HepG2 (cell line): ENCODE measurements around the gene RAB30. TPM values are rescaled to one million over a fixed set of nuclear protein-coding genes. Genes with fewer than 3 reads are reported as not detected.
A peak's percentile ranks its signal among the peaks of the same experiment; 100 is the strongest.

ENCODE experiments used
- ADNP ChIP-seq: sonication (generic); formaldehyde crosslinking; IDR thresholded peaks from 2 replicates; pipeline ENCODE4 v1.4.0; 2020; ENCODE audit warnings: missing genetic modification reagents
- FLYWCH1 ChIP-seq: sonication (generic); formaldehyde crosslinking; IDR thresholded peaks from 2 replicates; pipeline ENCODE4 v1.8.1; 2023; ENCODE audit warnings: mild to moderate bottlenecking, missing genetic modification reagents
- HNRNPK ChIP-seq: fragments of 200-400 bp; formaldehyde crosslinking; IDR thresholded peaks from 2 replicates; pipeline ENCODE4 v1.6.1; 2018; ENCODE audit warnings: low read length, low read depth, moderate library complexity, mild to moderate bottlenecking; ENCODE audit not compliant: poor library complexity, severe bottlenecking
- MXI1 ChIP-seq: IDR thresholded peaks from 3 replicates; pipeline ENCODE4 v1.6.1; 2012; ENCODE audit warnings: low read depth, low read length, inconsistent platforms, borderline replicate concordance
- NFE2 ChIP-seq: sonication (generic); formaldehyde crosslinking; IDR thresholded peaks from 2 replicates; pipeline ENCODE4 v1.4.0; 2020; ENCODE audit warnings: missing genetic modification reagents
- PITX1 ChIP-seq: sonication (generic); formaldehyde crosslinking; IDR thresholded peaks from 2 replicates; pipeline ENCODE4 v1.5.1; 2020; ENCODE audit warnings: mild to moderate bottlenecking, missing genetic modification reagents
- RBFOX2 ChIP-seq: fragments of 200-400 bp; formaldehyde crosslinking; IDR thresholded peaks from 2 replicates; pipeline ENCODE4 v1.6.1; 2017; ENCODE audit warnings: low read depth, mild to moderate bottlenecking, low read length
- SP140L ChIP-seq: sonication (generic); formaldehyde crosslinking; IDR thresholded peaks from 2 replicates; pipeline ENCODE4 v1.4.0; 2020; ENCODE audit warnings: missing genetic modification reagents, borderline replicate concordance
- ZNF225 ChIP-seq: sonication (generic); formaldehyde crosslinking; IDR thresholded peaks from 2 replicates; pipeline ENCODE4 v1.4.0; 2020; ENCODE audit warnings: mild to moderate bottlenecking, missing genetic modification reagents
- ZNF3 ChIP-seq: IDR thresholded peaks from 2 replicates; pipeline ENCODE4 v1.7.0; 2017; ENCODE audit warnings: inconsistent platforms
- ZNF354B ChIP-seq: sonication (generic); formaldehyde crosslinking; IDR thresholded peaks from 2 replicates; pipeline ENCODE4 v1.8.0; 2022; ENCODE audit warnings: mild to moderate bottlenecking, missing genetic modification reagents
- ZNF660 ChIP-seq: sonication (generic); formaldehyde crosslinking; IDR thresholded peaks from 2 replicates; pipeline ENCODE4 v1.5.1; 2020; ENCODE audit warnings: mild to moderate bottlenecking, low read depth, missing genetic modification reagents, borderline replicate concordance
- ZNF790 ChIP-seq: sonication (generic); formaldehyde crosslinking; IDR thresholded peaks from 2 replicates; pipeline ENCODE4 v1.8.0; 2022; ENCODE audit warnings: missing genetic modification reagents, mild to moderate bottlenecking, borderline replicate concordance
- ZSCAN30 ChIP-seq: sonication (generic); formaldehyde crosslinking; IDR thresholded peaks from 2 replicates; pipeline ENCODE4 v1.5.0; 2020; ENCODE audit warnings: mild to moderate bottlenecking, missing genetic modification reagents
- polyA plus RNA-seq, 8 experiments: library from polyadenylated mRNA; depleted of rRNA in 3 of 8; stranded (reverse) in 7 of 8; unstranded in 1 of 8; fragments of >200 nt; fragmentation: Illumina TruSeq in 4 of 8; extraction: Trizol in 4 of 8; gene quantifications; 2 replicates each; pipeline versions ENCODE4 v1.2.1 to v1.2.3, GENCODE V29; 2011 to 2016; ENCODE audit warnings: low read depth in 4 of 8, missing spikeins in 1 of 8, mixed read lengths in 1 of 8; ENCODE audit not compliant: insufficient read depth in 1 of 8
- total RNA-seq, 5 experiments: library from RNA; depleted of rRNA; stranded (reverse); fragments of >200 nt; fragmentation: Illumina TruSeq; extraction: Trizol; gene quantifications; 2 replicates each; pipeline ENCODE4 v1.2.3, GENCODE V29; 2016; ENCODE audit warnings: low read depth in 1 of 5
- TF ChIP-seq, protein P1 (sequence below): sonication (generic); formaldehyde crosslinking; IDR thresholded peaks from 2 replicates; pipeline ENCODE4 v1.4.0; 2020; ENCODE audit warnings: missing genetic modification reagents
- TF ChIP-seq, protein P2 (sequence below): sonication (generic); formaldehyde crosslinking; conservative IDR thresholded peaks from 2 replicates; pipeline ENCODE4 v1.8.0; 2022; ENCODE audit warnings: low read depth, missing genetic modification reagents
- TF ChIP-seq, protein P3 (sequence below): IDR thresholded peaks from 2 replicates; pipeline ENCODE4 v1.6.1; 2016
- TF ChIP-seq, protein P4 (sequence below): sonication (generic); formaldehyde crosslinking; conservative IDR thresholded peaks from 2 replicates; pipeline ENCODE4 v1.4.0; 2020; ENCODE audit warnings: missing genetic modification reagents
- TF ChIP-seq, protein P5 (sequence below): sonication (generic); formaldehyde crosslinking; IDR thresholded peaks from 2 replicates; pipeline ENCODE4 v1.5.1; 2020; ENCODE audit warnings: missing genetic modification reagents, mild to moderate bottlenecking, borderline replicate concordance

Gene RAB30
- total and polyA plus RNA-seq, 2 of the 13 experiments (the other 11 are each of a cell fraction or from before 2014, with no cell fraction given): 3.7 to 5.0 TPM

DNA sequence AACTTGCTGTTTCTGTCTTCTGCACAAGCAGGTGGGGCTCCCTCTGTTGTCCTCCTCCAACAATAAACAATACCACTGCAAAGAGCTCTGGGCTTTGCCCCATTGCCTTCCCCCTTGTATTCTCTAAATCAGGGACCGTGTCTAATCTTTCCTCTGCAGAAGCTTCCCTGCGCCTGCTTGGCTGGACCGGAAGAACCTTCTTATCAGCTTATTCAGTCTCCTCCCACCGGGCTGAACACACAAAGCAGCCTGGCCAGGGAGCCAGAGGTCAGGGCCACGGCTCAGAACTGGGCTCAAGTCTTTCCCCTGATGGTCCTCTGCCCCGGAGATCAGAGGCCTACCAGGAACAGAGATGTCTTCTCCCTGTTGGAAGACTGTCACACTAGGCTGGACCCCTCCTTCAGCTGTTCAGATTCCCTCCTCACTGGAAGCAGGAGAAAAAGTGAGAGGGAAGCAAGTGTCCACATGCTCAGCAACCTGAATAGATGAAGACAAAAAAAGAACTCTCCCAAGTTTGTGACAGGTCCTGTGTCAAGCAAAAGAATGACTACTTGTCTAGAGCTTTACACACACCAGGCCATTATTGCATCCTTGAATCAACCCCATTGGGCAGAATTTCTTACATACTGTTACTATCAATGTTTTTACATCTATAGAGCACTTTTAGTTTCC is 63.7 kb downstream of the RAB30 start (continued):
- TF ChIP-seq, protein P1, sequence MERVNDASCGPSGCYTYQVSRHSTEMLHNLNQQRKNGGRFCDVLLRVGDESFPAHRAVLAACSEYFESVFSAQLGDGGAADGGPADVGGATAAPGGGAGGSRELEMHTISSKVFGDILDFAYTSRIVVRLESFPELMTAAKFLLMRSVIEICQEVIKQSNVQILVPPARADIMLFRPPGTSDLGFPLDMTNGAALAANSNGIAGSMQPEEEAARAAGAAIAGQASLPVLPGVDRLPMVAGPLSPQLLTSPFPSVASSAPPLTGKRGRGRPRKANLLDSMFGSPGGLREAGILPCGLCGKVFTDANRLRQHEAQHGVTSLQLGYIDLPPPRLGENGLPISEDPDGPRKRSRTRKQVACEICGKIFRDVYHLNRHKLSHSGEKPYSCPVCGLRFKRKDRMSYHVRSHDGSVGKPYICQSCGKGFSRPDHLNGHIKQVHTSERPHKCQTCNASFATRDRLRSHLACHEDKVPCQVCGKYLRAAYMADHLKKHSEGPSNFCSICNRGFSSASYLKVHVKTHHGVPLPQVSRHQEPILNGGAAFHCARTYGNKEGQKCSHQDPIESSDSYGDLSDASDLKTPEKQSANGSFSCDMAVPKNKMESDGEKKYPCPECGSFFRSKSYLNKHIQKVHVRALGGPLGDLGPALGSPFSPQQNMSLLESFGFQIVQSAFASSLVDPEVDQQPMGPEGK (CRISPR knock-in tag): peak; percentile 36; the same call in 1 of the 2 replicates
- TF ChIP-seq, protein P2, sequence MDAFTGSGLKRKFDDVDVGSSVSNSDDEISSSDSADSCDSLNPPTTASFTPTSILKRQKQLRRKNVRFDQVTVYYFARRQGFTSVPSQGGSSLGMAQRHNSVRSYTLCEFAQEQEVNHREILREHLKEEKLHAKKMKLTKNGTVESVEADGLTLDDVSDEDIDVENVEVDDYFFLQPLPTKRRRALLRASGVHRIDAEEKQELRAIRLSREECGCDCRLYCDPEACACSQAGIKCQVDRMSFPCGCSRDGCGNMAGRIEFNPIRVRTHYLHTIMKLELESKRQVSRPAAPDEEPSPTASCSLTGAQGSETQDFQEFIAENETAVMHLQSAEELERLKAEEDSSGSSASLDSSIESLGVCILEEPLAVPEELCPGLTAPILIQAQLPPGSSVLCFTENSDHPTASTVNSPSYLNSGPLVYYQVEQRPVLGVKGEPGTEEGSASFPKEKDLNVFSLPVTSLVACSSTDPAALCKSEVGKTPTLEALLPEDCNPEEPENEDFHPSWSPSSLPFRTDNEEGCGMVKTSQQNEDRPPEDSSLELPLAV (CRISPR knock-in tag): no peak
- TF ChIP-seq NFE2 (CRISPR knock-in tag) (no peak), HNRNPK (no peak), ZNF790 (CRISPR knock-in tag) (no peak), PITX1 (peak; percentile 73), SP140L (peak; percentile 82; the same call in 1 of the 2 replicates), ZNF3 (no peak), ADNP (no peak), ZNF660 (no peak), RBFOX2 (no peak), ZNF225 (CRISPR knock-in tag) (no peak), ZNF354B (CRISPR knock-in tag) (no peak), MXI1 (no peak), FLYWCH1 (no peak), ZSCAN30 (no peak)
- TF ChIP-seq, protein P3, sequence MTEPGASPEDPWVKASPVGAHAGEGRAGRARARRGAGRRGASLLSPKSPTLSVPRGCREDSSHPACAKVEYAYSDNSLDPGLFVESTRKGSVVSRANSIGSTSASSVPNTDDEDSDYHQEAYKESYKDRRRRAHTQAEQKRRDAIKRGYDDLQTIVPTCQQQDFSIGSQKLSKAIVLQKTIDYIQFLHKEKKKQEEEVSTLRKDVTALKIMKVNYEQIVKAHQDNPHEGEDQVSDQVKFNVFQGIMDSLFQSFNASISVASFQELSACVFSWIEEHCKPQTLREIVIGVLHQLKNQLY (CRISPR knock-in tag): peak; percentile 56; the same call in 1 of the 2 replicates
- TF ChIP-seq, protein P4, sequence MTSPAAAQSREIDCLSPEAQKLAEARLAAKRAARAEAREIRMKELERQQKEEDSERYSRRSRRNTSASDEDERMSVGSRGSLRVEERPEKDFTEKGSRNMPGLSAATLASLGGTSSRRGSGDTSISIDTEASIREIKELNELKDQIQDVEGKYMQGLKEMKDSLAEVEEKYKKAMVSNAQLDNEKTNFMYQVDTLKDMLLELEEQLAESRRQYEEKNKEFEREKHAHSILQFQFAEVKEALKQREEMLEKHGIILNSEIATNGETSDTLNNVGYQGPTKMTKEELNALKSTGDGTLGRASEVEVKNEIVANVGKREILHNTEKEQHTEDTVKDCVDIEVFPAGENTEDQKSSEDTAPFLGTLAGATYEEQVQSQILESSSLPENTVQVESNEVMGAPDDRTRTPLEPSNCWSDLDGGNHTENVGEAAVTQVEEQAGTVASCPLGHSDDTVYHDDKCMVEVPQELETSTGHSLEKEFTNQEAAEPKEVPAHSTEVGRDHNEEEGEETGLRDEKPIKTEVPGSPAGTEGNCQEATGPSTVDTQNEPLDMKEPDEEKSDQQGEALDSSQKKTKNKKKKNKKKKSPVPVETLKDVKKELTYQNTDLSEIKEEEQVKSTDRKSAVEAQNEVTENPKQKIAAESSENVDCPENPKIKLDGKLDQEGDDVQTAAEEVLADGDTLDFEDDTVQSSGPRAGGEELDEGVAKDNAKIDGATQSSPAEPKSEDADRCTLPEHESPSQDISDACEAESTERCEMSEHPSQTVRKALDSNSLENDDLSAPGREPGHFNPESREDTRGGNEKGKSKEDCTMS (CRISPR knock-in tag): no peak
- TF ChIP-seq, protein P5, sequence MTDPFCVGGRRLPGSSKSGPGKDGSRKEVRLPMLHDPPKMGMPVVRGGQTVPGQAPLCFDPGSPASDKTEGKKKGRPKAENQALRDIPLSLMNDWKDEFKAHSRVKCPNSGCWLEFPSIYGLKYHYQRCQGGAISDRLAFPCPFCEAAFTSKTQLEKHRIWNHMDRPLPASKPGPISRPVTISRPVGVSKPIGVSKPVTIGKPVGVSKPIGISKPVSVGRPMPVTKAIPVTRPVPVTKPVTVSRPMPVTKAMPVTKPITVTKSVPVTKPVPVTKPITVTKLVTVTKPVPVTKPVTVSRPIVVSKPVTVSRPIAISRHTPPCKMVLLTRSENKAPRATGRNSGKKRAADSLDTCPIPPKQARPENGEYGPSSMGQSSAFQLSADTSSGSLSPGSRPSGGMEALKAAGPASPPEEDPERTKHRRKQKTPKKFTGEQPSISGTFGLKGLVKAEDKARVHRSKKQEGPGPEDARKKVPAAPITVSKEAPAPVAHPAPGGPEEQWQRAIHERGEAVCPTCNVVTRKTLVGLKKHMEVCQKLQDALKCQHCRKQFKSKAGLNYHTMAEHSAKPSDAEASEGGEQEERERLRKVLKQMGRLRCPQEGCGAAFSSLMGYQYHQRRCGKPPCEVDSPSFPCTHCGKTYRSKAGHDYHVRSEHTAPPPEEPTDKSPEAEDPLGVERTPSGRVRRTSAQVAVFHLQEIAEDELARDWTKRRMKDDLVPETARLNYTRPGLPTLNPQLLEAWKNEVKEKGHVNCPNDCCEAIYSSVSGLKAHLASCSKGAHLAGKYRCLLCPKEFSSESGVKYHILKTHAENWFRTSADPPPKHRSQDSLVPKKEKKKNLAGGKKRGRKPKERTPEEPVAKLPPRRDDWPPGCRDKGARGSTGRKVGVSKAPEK: no peak
